Left kidney (tissue), 2 donors: ENCODE results near the gene MAPT. TPM values are rescaled to one million over a fixed set of nuclear protein-coding genes. Genes with fewer than 3 reads are reported as not detected.
"Not testable (repeated sequence)": the region's sequence is repeated elsewhere in the genome, so short reads cannot be mapped to it uniquely, and the experiment has no call there.

ENCODE experiments used
- DNase-seq: peaks from one replicate; pipeline ENCODE4 v3.0.0-alpha.2; 2013
- polyA plus RNA-seq: library from polyadenylated mRNA; unstranded; fragments of 120-200 nt; gene quantifications from one replicate; pipeline ENCODE4 v1.2.1, GENCODE V29; 2013; ENCODE audit not compliant: insufficient read length

The MAPT gene
- polyA plus RNA-seq, 1 donor, result 7.1 TPM

DNA sequence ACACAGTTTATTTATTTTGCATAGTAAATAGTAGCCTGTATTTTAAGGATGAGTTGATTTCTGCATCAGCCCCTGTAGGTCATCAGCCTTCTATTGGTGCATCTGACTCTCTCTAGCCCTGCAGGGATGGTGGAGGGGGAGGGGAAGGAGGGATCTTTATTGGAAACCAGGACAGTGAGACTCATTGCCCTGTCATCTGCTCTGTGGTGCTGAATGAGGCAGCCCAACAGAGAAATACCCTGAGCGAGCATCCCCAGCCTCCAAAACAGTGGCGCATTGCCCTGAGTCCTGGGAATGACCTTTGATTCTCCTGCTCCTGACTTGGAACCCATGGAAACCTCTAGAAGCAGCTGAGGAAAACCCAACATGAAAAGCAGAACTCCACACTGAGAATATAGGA, 59.2 kb downstream of the MAPT start:
- DNase-seq, result no peak

DNA sequence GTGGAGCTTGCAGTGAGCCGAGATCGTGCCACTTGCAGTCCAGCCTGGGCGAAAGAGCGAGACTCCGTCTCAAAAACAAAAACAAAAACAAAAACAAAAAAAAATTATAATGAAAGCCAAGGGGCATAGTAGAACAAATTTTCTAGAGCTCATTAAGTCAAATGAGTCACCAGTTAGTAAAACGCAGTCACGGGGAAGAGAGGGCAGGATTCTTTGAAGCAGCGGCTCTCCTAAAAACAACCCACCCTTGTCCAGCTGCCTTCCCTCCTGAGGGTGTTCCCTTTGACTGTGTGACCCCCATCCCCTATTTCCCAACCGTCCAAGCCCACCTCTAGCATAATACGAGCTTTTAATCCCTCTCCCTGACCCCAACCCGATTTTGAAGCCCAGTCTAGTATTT, 60.6 kb downstream of the MAPT start:
- DNase-seq, result no peak

DNA sequence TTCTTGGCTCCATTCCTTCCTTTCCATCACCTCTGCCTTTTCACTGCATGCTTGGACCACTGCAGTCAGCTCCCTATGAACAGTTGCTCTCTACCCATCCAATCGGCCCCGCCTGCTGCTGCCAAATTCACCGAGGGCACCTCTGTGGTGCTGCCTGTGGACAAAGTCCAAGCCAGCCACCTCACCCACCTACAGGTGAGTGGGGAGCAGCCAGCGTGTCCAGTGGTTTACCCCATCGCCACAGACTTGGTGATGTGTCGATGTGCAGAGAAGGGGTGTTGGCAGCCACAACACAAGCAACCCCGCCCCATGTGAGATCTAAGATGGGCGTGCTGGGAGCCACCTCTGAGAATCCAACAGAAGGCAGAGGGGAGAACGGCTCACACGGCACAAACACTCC, 61.0 kb downstream of the MAPT start:
- no peak for DNase-seq

DNA sequence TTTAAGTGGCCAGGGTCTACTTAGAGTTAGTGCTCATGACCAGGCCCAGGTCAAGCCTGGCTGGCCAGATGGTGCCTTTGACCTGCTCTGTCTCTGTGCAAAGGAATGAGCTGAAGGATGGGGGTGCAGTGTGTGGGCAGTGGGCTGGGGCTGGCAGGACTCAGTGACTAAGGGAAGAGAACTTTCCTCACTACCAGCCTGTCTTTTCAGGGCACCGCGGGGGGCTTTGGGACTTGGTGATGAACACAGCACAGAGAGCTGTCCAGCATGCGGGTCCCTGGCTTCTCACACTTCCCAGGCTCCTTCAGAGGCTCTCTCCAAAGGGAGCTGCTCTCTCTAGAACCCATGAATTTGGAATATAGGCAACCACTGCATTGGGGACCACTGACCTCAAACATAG, 61.7 kb downstream of the MAPT start:
- DNase-seq, result no peak

DNA sequence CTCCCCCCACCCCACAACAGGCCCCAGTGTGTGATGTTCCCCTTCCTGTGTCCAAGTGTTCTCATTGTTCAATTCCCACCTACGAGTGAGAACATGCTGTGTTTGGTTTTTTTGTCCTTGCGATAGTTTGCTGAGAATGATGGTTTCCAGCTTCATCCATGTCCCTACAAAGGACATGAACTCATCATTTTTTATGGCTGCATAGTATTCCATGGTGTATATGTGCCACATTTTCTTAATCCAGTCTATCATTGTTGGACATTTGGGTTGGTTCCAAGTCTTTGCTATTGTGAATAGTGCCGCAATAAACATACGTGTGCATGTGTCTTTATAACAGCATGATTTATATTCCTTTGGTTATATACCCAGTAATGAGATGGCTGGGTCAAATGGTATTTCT, 62.4 kb downstream of the MAPT start:
- DNase-seq, result not testable (repeated sequence)

DNA sequence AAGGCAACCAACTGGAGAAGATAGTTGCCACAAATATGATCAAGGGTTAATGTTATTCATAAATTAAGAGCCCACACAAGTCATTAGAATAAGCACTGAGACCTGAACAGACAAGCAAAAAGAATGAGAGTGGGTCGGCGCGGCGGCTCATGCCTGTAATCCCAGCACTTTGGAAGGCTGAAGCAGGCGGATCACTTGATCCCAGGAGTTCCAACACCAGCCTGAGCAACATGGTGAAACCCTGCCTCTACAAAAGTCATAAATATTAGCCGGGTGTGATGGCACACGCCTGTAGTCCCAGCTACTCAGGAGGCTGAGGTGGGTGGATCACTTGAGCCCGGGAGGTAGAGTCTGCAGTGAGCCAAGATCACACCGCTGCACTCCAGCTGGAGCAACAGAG, 64.0 kb downstream of the MAPT start:
- DNase-seq, result no peak

DNA sequence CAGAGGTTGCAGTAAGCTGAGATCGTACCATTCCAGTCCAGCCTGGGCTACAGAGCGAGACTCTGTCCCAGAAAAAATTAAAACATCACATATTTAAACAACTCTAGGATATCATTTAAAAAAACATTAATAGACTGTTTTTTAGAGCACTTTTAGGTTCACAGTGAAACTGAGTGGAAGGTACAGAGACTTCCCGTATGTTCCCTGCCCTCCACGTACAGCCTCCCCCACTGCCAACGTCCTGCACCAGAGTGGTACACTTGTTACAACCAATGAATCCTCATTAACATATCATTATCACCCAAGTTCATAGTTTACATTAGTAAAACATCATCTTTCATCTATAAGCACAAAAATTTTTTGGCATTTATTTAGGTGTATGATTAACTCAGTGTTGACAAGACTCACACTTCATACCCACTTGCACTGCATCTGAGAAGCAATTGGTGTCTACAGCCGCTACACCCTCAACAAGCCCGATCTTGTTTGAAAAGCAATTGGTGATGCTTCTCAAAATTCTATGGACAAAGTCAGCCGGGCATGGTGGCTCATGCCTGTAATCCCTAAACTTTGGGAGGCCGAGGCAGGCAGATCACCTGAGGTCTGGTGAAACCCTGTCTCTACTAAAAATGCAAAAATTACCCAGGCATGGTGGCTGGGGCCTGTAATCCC, 64.8 kb downstream of the MAPT start:
- no peak for DNase-seq

DNA sequence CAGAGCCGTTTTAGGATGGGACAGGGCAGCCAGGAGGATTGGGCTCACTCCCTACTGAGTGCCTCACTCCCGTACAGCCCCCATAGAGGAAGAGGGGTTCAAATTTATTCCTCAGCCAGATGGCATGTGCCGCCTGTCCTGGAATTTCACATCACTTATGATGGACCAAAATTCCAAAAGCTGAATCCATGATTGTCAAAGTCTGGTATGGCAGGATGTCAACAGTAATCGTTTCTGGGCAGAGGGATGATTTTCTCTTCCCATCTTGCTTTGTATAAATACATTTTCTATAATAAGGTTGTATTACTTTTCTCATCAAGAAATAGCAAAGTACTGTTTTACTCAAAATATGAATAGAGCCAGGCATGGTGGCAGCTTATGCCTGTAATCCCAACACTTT, 66.0 kb downstream of the MAPT start:
- no peak for DNase-seq

DNA sequence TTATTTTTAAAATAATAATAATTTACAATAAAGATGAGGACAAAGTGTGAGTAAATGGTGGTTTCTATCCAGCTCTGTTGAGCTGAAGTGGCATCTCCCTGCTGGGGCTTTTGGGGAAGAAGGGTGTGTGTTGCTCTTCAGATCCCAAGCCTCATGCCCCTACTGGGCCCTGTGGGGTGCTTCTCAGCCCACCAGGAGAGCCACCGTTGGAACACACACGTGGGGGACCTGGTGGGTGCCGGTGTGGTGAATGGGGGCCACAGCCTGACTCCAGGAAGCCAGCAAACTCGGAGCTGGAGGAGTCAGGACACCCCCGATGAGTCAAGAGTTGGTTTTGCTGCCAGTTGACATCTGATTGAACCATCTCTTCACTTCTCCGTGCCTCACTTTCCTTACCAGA, 66.9 kb downstream of the MAPT start:
- no peak for DNase-seq

DNA sequence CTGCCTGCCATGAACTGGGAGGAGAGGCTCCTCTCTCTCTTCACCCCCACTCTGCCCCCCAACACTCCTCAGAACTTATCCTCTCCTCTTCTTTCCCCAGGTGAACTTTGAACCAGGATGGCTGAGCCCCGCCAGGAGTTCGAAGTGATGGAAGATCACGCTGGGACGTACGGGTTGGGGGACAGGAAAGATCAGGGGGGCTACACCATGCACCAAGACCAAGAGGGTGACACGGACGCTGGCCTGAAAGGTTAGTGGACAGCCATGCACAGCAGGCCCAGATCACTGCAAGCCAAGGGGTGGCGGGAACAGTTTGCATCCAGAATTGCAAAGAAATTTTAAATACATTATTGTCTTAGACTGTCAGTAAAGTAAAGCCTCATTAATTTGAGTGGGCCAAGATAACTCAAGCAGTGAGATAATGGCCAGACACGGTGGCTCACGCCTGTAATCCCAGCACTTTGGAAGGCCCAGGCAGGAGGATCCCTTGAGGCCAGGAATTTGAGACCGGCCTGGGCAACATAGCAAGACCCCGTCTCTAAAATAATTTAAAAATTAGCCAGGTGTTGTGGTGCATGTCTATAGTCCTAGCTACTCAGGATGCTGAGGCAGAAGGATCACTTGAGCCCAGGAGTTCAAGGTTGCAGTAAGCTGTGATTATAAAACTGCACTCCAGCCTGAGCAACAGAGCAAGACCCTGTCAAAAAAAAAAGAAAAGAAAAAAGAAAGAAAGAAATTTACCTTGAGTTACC, 68.0 kb downstream of the MAPT start:
- DNase-seq, result no peak

DNA sequence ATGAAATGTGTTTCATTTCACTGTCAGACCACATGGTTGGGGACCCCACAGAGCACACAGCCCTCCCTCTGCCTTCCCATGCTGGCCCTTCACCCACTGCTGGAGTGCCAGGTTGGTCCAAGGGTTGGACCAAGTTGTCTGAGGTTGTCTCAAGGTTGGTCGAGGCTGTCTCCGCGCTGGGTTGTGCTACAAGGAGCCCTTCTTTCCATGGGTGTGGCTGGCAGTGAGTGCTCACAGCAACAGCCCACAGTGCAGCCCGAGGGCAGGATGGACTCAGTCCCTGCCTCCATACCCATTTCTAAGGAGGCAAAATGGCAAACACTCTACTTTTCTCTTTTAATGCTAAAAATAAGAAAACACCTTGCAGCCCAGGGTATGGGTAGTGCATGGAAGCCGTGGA, 68.9 kb downstream of the MAPT start:
- no peak for DNase-seq

DNA sequence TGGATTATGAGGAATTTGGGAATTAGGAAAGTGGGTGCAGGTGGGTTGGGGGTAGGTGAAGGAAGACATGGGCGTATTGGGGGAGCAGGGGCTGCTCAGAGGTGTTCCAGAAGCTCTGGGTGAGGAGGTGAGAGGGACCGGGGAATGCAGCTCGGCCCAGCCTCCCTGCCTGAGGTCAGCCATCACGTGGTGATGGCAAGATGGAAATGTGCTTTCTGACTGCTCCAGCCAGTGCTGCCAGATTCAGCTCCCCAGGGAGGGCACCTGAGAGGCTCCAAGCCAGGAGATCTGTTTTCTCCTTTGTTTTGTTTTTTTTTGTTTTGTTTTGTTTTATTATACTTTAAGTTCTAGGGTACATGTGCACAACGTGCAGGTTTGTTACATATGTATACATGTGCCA, 69.5 kb downstream of the MAPT start:
- no peak for DNase-seq

DNA sequence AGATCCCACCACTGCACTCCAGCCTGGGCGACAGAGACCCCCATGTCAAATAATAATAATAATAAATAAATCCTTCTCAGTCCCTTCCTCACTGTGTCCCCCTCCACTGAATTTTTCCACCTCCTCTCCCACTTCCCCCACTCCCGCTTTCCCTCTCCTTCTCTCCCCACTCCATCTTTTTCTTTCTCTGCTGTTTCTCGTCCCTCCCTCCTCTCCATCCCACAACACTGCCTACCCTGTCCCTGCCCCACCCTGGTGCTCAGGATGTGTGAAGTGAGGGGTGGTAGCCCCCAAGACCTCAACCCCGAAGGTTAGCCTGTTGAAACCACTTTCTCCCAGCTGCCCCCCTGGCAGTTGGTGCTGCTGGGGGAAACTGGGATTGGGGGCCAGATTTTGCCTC, 70.3 kb downstream of the MAPT start:
- DNase-seq, result no peak

DNA sequence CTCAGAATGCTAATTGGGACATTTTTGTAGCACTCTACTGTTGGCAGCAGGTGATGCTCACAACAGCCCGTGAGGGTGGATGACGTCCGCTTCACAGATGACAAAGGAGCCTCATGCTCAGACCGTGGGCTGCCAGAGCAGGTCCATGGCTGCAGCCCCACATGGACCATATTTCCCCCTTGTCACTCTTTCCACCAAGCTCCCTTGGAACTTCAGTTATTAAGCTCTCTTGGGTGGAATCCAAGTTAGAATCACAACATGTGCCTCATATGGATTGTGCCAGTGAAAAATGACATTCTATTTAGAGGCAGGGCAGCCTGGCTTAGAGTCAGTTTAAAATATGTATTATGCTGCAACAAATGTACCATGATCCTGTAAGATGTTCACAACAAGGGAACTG, 71.5 kb downstream of the MAPT start:
- DNase-seq, result no peak

DNA sequence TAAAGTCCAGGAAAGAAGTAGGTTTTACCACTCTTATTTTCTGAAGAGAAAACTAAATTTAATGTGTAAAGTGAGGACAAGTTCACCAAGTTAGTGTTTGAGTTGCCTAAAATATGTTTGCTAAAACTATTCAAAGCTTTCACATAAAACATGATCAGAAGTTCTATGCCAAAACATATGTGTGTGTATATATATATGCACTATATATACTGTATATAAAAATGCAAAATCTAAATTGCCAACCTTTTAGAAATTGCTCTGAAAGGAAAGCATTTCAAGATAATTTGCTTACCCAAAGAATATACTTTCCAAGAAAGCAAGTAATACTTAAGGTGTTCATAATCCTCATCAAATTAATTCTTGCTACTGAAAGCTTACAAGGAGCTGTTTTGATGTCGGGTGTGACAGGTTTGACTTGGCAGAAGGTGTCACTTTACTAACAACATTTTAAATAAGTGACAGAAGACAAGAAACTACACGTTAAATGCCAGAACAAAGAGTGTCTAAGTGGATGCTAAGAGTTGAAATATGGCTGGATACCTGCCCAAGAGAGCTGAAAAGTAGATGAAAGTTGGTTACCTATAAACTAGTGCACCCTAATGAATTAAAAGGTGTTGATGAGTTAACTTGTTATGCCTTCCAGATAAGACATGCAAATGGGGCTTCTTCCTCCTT, 72.4 kb downstream of the MAPT start:
- DNase-seq, result no peak

DNA sequence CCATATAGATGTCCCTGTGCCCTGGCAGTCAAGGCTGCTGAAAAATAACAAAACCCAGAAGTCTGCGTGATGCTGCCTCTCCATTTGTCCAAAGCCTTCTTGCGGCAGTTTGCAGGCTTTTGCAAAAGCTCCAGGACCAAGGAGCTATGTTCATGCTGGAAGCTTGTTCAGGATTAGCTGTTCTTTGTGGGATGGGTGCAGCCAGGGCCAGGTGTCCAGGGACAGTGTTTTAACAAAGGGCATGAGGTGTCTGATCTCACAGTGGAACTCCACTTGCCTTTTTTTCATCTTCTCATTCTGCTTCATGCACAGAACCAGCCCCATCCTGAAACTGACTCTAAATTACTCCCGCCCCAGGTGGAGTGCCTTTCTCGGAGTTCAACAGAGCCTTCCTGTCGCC, 73.0 kb downstream of the MAPT start:
- no peak for DNase-seq

DNA sequence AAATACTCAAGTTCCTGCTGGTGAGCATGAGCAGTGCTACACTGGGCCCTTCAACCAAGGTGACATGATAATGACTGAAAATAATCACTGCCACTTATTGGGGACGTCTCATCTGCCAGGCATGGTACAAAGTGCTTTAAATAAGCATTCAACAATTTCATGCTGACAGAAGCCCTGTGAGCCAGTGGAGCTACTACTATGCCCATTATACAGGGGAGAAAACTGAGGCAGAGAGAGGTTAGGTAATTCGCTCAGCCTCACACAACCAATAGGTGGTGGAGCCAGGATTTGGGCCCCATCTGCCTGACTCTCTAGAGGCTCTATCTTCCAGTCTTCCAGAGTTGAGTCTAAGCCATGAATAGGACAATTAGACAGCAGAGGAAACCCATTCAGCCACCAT, 74.4 kb downstream of the MAPT start:
- DNase-seq, result no peak

DNA sequence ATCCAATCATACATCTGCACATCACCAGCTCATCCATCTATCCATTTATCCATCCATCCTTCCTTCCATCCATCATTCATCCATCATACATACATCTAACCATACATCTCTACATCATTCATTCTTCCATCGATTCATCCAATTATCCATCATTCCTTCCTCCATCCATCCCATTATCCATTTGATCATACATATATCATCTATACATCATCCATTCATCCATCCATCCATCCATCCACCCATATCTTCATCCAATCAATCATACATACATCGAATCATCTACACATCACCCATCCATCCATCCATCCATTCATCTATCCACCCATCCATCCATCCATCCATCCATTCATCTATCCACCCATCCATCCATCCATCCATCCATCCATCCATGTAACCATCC, 75.4 kb downstream of the MAPT start:
- DNase-seq, result no peak

DNA sequence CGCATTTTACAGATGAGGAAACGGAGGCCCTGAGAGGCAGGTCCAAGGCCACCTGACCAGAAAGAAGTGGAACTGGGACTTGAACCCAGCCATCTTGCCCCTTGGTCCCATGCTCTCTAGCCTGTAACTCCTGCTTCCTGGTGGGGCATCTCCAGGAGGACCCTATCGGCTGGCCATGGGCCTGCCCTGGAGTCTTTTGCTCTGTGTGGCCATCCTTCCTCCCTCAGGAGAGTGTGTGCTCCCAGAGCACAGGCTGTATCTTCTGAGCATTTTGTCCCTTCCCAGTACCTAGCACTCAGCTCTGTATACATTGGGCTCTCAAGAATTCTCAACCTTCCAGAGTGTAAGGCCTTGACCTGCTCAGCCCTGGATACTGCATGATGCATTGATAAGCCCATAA, 76.3 kb downstream of the MAPT start:
- DNase-seq, result no peak

DNA sequence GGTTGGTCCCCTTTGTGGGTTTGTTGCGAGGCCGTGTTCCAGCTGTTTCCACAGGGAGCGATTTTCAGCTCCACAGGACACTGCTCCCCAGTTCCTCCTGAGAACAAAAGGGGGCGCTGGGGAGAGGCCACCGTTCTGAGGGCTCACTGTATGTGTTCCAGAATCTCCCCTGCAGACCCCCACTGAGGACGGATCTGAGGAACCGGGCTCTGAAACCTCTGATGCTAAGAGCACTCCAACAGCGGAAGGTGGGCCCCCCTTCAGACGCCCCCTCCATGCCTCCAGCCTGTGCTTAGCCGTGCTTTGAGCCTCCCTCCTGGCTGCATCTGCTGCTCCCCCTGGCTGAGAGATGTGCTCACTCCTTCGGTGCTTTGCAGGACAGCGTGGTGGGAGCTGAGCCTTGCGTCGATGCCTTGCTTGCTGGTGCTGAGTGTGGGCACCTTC, 77.4 kb downstream of the MAPT start:
- DNase-seq, result no peak

DNA sequence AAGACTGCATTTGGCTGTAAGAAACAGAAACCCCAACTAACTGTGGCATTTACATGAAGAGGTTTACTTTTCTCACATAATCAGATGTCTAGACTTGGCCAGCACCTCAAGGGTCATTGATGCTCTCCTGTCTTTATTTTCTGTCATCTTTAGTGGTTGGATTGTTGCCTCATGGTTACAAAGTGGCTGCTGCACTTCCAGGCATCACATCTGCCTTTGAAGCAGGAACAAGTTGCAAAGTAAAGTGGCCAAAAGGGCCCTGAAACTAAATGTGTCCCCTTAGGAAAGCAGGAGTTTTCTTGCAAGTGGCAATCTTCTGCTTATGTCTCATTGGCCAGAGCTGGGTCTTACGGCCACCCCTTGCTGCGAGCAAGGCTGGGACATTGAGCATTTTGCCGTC, 78.2 kb downstream of the MAPT start:
- DNase-seq, result no peak

DNA sequence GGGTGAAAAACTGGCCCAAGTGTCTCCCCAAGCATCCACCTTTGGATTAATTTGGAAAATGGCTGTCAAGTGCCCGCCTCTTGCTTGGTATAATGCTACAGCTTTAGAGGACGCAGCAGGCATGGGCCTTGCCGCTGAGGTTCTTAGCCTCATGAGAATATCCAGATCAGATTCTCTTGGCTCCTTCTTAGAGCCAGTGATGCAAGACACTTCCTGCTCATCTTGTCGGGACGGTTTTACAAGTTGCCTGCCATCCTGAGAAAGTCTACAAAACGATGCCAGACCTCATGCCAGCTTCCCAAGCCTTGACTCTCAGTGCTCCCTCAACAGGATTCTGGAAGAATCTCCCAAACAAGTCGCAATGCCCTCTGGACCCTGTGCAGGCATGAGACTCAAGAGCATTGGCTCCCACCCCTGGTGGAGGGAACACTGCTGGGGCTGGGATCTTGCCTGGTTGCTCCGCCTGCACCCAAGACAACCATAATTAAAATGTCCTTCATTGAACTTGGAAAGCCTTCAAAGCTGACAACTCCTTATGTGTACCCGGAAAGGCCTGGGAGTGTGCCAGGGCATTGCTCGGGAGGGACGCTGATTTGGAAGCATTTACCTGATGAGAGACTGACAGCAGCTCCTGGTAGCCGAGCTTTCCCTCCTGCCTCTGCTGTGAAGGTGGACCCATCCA, 78.9 kb downstream of the MAPT start:
- DNase-seq, result no peak
